ENCODE data around the gene TMEM72.

TMEM72 gene

DNA sequence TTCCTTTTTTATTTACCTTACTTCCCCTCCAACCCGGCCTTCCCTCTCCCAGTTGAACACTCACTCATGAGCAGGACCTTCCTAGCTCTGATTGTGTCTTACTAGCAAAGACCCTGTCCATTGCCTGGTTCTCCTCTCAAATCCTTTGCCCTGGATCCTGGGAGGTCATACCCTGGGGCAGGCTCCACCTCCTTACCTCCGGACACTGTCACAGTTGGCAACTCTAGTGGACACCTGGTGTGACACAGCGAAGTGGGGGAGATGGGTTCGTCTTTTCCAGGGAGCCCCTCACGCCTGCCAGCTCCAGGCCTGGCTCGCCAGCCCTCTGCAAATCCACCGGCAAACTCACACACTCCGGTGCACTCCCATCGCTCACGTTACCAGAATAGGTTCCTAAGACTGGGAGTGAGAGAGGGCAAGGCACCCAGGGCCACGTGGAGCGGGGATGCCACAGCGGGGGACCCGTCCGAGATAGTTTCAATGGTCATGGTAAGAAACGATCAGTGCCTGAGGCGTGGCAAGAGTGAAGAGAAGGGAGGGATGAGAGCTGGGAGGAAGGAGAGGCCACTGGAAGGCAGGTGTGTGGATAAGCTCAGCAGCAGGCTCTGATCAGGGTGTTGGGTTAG is 30.9 kb upstream of the TMEM72 start:
- no peaks in the 10 kb centered on the region for H3K9me3 ChIP-seq (ENCODE audit: insufficient read depth, low read length)
- H3K4me3 ChIP-seq (ENCODE audit: insufficient read depth, low read length, poor library complexity, severe bottlenecking) = no peak overlapping the region
- H3K79me2 ChIP-seq (ENCODE audit: insufficient read depth, low read length) = no peaks in the 10 kb centered on the region
- H3K9me2 ChIP-seq (replicated peaks; ENCODE audit: insufficient read depth, low read length) = no peaks in the 10 kb centered on the region
- H2AFZ ChIP-seq (ENCODE audit: low read depth, low read length, severe bottlenecking) = no peak overlapping the region
- H3K27ac ChIP-seq (ENCODE audit: low read depth, low read length) = no peak overlapping the region
- no peaks in the 10 kb centered on the region for H3K27me3 ChIP-seq (ENCODE audit: low read length)
- H3K9ac ChIP-seq (ENCODE audit: low read length) = no peak overlapping the region
- no peak overlapping the region for H3K4me2 ChIP-seq (ENCODE audit: low read depth, low read length, poor library complexity, severe bottlenecking)
- no peaks in the 10 kb centered on the region for H3F3A ChIP-seq (ENCODE audit: insufficient read depth)
- TF ChIP-seq, protein P1, sequence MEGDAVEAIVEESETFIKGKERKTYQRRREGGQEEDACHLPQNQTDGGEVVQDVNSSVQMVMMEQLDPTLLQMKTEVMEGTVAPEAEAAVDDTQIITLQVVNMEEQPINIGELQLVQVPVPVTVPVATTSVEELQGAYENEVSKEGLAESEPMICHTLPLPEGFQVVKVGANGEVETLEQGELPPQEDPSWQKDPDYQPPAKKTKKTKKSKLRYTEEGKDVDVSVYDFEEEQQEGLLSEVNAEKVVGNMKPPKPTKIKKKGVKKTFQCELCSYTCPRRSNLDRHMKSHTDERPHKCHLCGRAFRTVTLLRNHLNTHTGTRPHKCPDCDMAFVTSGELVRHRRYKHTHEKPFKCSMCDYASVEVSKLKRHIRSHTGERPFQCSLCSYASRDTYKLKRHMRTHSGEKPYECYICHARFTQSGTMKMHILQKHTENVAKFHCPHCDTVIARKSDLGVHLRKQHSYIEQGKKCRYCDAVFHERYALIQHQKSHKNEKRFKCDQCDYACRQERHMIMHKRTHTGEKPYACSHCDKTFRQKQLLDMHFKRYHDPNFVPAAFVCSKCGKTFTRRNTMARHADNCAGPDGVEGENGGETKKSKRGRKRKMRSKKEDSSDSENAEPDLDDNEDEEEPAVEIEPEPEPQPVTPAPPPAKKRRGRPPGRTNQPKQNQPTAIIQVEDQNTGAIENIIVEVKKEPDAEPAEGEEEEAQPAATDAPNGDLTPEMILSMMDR (IDR thresholded peaks at IDR 0.05; ENCODE audit: insufficient read depth, low read length, poor library complexity, severe bottlenecking) = no peak
- TF ChIP-seq EZH2phosphoT487 (conservative IDR thresholded peaks at IDR 0.05; ENCODE audit: low read length) = no peak
- no peaks in the 10 kb centered on the region for H3K36me3 ChIP-seq (ENCODE audit: low read length)
- no peaks in the 10 kb centered on the region for H4K20me1 ChIP-seq (ENCODE audit: low read depth, low read length)

- H3K4me2 ChIP-seq (ENCODE audit: low read depth, low read length, poor library complexity, severe bottlenecking) = no peak overlapping the region
- TF ChIP-seq, protein P1 (IDR thresholded peaks at IDR 0.05; ENCODE audit: insufficient read depth, low read length, poor library complexity, severe bottlenecking) = no peak
- no peak for TF ChIP-seq EZH2phosphoT487 (conservative IDR thresholded peaks at IDR 0.05; ENCODE audit: low read length)
Observed at GRCh38 chr10:44881649-44882048, 29.5 kb upstream of the TMEM72 start.

GRCh38 chr10:44882166-44882720 is 28.9 kb upstream of the TMEM72 start:
- no peak overlapping the region for H3K27ac ChIP-seq (ENCODE audit: low read depth, low read length)
- H2AFZ ChIP-seq (ENCODE audit: low read depth, low read length, severe bottlenecking) = no peak overlapping the region
- no peaks in the 10 kb centered on the region for H3K9me2 ChIP-seq (replicated peaks; ENCODE audit: insufficient read depth, low read length)
- no peaks in the 10 kb centered on the region for H3K27me3 ChIP-seq (ENCODE audit: low read length)
- H3F3A ChIP-seq (ENCODE audit: insufficient read depth) = no peaks in the 10 kb centered on the region
- H3K9me3 ChIP-seq (ENCODE audit: insufficient read depth, low read length) = no peaks in the 10 kb centered on the region
- no peak overlapping the region for H3K9ac ChIP-seq (ENCODE audit: low read length)
- no peaks in the 10 kb centered on the region for H3K36me3 ChIP-seq (ENCODE audit: low read length)
- H4K20me1 ChIP-seq (ENCODE audit: low read depth, low read length) = no peaks in the 10 kb centered on the region
- TF ChIP-seq EZH2phosphoT487 (conservative IDR thresholded peaks at IDR 0.05; ENCODE audit: low read length) = no peak
- TF ChIP-seq, protein P1 (IDR thresholded peaks at IDR 0.05; ENCODE audit: insufficient read depth, low read length, poor library complexity, severe bottlenecking) = no peak
- no peak overlapping the region for H3K4me3 ChIP-seq (ENCODE audit: insufficient read depth, low read length, poor library complexity, severe bottlenecking)
- no peak overlapping the region for H3K4me2 ChIP-seq (ENCODE audit: low read depth, low read length, poor library complexity, severe bottlenecking)
- no peaks in the 10 kb centered on the region for H3K79me2 ChIP-seq (ENCODE audit: insufficient read depth, low read length)

More at GRCh38 chr10:44881649-44882048, 29.5 kb upstream of the TMEM72 start:
- Histone ChIP-seq H3K79me2 (ENCODE audit: insufficient read depth, low read length) (no peaks in the 10 kb centered on the region), H3K4me3 (ENCODE audit: insufficient read depth, low read length, poor library complexity, severe bottlenecking) (no peak overlapping the region), H3K9ac (ENCODE audit: low read length) (no peak overlapping the region), H4K20me1 (ENCODE audit: low read depth, low read length) (no peaks in the 10 kb centered on the region), H3K9me3 (ENCODE audit: insufficient read depth, low read length) (no peaks in the 10 kb centered on the region), H3K36me3 (ENCODE audit: low read length) (no peaks in the 10 kb centered on the region), H3F3A (ENCODE audit: insufficient read depth) (no peaks in the 10 kb centered on the region), H3K27ac (ENCODE audit: low read depth, low read length) (no peak overlapping the region), H3K9me2 (replicated peaks; ENCODE audit: insufficient read depth, low read length) (no peaks in the 10 kb centered on the region), H3K27me3 (ENCODE audit: low read length) (no peaks in the 10 kb centered on the region), H2AFZ (ENCODE audit: low read depth, low read length, severe bottlenecking) (no peak overlapping the region)

Data from SU-DHL-6 (cell line).